Inferior parietal cortex (tissue), 1 donor: Measurements from ENCODE around the gene IL15RA.
"Not testable (repeated sequence)": the region's sequence is repeated elsewhere in the genome, so short reads cannot be mapped to it uniquely, and the experiment has no call there.

Experiments
- DNase-seq: peaks from one replicate; pipeline ENCODE4 v3.0.0-alpha.2; 2016; ENCODE audit errors: extremely low spot score

The IL15RA gene

DNA sequence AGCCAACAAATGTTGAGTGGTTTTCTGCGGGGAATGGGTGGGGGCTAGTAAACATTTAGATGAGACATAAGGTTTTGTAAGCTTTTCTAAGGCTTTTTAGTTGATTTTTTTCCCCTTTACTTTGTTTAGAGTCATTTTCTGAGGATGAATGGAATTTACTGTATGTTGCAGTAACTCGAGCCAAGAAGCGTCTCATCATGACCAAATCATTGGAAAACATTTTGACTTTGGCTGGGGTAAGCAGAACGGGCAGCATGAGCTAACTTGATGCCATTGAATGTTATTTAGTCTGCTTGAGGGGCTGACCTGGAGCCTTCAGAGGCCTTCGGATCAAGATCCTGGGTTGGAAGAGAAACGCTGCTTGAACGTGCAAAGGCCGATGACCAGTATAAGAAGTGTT is 50.0 kb downstream of the IL15RA start:
- no peak for DNase-seq

DNA sequence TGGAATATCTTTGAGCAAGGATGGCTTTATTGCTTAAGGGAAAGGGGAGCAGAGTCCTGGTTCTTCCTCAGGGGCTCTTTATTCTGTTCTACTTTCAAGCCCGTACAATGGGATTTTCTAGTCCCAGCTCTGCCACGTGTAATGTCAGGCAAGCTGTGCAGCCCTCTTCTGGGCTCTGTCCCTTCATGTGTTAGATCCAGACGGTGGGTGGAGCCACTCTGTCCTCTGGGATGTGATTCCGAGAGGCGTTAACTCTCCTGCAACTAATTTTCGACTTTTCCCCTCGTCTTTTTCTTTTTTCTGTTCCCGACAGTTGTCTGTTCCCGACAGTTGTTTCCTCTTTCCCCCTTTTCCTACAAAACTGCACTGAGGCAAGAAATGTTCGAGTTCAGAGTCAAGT is 52.5 kb downstream of the IL15RA start:
- DNase-seq, result no peak

DNA sequence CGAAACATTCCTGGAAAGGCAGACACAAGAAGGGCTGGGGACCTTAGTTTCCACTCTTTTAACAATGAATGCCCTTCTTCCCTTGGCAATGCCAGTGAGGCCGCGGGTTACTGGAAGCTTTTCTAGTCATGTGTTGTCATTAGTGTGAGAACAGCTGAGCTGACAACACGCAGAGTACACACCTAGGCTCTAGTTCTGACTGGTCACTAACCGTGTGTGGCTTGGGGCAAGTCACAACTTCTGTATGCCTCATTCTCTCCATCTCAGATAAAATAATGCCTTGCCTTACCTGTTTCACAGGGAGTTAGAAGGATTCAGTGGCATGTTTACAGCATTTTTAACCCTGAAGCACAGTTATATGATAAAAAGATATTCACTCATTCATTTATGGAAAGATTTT is 55.6 kb downstream of the IL15RA start:
- DNase-seq, result no peak

DNA sequence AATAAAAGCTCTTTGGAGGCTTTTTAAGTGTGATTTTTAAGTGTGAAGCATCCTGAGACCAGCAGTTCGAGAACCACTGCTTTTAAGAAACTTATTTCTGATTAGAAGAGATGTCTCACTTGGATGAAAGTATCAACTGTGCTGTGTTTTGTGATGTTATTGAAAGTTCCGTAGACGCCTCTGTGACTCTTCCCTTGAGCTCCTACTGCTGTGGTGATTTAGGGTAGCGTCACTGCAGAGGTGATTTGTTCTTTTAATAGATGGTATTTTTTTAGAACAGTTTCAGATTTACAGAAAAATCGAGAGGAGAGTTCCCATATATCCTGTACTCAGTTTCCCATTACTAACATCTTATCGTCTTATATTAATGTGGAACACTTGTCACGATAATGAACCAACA is 57.8 kb downstream of the IL15RA start:
- DNase-seq, result no peak

DNA sequence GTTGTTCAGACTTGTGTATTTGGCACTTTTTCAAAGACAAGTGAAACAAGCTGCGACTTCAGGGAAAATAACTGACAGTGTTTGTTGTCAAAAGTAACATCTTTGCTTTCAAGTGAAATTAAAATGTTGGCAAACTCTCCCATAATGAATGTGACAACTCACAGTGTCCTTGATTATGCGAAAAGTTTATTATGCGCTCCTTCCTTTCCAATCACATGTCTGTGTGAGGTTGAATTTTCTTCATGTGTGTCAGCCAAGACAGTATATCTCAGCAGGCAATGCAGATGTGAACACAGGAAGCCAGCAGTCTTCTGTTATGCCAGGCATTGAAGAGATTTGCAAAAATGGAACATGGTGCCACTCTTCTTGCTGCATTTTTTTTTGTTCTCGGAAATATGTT is 58.6 kb downstream of the IL15RA start:
- no peak for DNase-seq

DNA sequence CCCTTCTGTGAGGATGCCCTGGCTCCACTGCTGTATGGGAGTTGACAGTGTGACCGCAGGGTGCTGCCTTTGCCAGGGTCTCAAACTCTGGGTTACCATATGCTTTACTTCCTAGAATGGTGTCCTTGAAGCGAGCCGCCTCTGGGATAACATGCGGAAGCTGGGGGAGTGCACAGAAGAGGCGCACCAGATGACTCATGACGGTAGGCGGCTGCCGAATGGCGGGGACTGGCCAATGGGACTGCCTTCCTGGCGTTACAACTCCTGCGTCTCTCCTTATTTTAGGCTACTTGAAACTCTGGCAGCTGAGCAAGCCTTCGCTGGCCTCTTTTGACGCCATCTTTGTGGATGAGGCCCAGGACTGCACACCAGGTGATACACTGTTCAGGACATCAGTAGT is 60.0 kb downstream of the IL15RA start:
- DNase-seq, result no peak

DNA sequence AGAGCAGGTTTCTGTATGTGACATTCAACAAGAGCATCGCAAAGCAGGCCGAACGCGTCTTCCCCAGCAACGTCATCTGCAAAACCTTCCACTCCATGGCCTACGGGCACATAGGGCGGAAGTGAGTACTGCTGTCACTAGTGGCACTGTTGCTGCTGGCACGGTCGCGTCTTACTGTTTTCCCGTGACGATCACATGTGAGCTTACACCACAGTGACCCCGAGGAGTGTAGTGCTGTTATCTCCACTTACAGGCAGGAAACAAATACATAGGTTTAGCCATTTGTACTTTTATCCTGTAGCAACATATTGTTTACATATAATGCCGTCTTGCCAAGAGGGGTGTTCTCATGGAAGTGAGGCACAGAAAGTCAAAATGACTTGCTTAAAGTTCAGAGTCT is 61.9 kb downstream of the IL15RA start:
- DNase-seq, result no peak

DNA sequence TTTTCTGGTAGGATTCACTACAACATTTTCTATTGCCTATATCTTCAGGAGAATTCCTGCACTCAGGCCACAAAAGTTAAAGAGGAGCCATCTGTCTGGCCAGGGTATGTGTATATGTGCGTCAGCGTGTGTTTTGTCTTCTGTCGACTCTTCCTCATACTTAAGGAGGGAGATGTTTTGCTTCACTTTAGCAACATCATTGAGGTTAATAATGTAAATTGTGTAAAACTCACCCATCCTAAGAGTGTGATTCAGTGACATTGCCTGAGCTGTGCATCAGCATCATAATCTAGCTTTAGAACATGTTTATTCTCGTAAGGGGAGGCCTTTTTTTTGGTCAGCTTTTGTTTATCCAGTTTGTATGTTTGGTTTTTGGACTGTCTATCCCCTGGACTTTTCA is 63.6 kb downstream of the IL15RA start:
- no peak for DNase-seq

DNA sequence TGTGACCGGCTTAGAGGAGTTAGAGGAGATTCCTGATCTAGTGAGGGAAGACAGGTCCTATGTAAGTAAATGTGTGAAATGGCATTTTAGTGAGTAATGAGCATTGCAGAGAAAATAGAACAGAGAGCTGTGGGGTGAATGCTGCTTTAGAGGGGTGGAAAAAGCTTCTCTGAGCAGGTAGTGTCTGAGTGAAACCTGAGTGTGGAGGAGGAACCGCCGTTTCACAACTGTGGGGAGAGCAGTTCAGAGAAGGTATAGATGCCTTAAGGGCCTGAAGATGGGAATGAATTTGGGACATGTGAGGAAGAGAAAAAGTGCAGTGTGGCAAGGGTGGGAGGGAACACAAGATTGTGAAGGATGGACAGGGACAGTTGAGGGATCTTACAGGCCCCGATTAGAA is 65.7 kb downstream of the IL15RA start:
- no peak for DNase-seq

DNA sequence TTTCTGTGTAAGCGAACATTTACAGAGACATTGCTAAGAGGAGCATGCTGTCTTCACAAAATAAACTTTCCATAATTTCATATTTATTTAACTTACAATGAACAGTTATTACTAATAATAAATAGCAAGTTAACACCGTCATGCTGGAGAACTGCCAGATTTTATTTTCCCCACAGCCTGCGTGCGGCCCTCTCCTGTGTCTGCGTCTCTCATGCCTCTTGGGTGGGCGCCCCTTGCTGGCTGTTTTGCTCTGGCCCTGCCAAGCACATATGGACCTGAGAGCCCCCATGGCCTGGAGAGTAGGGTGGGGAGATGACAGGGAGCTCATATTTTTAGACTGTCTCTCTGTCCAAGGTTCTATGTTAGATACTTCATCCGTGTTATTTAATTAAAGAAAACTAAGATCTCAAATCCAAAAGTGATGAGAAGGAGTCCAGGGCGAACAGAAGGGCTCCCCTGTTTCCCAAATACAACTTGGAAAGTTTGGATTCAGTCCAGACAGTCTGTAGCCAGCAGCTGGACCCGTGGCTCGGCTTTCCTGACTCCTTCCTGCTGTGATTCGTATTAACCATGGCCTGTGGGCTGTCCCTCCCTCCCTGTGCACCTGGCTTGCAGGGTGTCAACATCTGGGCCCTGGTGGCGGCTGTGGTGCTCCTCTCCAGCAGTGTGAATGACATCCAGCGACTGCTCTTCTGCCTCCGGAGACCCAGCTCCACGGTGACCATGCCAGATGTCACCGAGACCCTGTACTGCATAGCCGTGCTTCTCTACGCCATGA is 66.8 kb downstream of the IL15RA start:
- no peak for DNase-seq

DNA sequence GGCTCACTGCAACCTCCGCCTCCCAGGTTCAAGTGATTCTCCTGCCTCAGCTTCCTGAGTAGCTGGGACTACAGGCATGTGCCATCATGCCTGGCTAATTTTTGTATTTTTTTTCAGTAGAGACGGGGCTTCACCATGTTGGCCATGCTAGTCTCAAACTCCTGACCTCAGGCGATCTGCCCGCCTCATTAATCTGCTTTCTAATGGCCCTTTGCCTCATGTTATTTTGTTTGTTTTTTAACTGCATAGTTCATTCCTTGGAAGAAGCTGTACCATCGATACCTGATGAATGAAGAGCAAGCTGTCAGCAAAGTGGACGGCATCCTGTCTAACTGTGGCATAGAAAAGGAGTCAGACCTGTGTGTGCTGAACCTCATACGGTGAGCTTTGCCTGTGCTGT is 68.7 kb downstream of the IL15RA start:
- not testable (repeated sequence) for DNase-seq

DNA sequence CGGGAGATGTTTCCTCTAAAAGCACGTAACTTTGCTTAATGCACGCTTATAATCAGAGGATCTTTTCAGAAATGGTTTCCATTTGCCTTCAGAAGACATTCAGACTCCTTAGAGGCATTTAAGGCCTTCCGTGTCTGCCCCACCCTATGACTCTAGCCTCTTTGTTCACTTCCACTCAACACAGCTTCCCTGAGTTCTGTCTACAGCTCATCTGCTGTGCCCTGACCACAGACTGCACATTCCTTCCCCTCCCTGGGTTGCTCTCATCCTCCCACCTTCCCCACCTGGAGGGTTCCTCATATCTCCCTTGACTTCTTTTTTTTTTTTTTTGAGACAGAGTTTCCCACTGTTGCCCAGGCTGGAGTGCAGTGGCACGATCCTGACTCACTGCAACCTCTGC is 70.7 kb downstream of the IL15RA start:
- DNase-seq, result no peak

DNA sequence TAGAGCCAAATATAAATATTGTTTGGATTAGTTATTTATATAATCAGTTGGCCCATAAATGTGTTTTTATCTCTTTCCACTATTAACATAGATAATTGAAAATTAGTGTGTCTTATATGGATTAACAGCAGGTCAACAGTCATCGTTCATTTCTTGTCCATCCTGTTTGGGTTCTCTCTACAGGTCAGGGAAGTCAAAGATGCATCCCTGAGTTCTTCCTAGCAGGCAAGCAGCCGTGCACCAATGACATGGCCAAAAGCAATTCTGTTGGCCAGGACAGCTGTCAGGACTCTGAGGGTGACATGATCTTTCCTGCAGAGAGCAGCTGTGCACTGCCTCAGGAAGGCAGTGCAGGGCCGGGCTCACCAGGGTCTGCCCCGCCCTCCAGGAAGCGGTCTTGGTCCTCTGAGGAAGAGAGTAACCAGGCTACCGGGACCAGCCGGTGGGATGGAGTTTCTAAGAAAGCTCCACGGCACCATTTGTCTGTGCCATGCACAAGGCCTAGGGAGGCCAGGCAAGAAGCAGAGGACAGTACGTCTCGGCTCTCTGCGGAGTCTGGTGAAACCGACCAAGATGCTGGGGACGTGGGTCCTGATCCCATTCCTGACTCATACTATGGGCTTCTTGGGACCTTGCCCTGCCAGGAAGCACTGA is 71.4 kb downstream of the IL15RA start:
- no peak for DNase-seq

DNA sequence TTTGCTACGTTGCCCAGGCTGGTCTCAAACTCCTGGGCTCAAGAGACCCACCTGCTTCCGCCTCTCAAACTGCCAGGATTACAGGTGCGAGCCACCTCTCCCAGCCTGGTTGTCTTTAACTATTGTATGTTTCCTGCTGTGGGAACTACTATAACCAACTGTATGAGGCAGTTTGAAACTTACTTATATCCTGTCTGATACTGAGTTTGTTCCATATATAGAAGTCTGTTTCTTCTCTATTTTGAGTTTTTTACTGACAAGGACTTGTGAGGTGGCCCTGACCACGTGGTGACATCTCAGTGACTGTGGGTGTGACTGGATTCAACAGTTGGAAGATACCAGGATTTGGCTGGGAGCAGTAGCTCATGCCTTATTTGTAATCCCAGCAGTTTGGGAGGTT is 73.1 kb downstream of the IL15RA start:
- no peak for DNase-seq

DNA sequence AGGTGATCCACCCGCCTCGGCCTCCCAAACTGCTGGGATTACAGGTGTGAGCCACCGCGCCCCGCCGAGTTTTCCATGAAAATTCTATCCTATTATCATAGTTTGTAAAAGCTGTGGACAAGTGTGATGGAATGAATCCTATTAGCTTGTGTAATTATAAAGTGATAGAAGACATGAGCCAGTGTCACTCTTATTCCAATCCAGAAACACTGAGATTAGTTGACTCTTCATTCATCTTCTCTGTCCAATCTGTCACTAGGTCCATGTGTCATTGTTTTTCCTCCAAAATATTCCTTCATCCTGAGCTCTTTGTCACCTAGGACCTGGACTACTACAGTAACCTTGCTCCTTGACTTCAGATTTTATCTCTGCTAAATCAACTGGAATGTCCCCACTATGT is 73.8 kb downstream of the IL15RA start:
- no peak for DNase-seq

DNA sequence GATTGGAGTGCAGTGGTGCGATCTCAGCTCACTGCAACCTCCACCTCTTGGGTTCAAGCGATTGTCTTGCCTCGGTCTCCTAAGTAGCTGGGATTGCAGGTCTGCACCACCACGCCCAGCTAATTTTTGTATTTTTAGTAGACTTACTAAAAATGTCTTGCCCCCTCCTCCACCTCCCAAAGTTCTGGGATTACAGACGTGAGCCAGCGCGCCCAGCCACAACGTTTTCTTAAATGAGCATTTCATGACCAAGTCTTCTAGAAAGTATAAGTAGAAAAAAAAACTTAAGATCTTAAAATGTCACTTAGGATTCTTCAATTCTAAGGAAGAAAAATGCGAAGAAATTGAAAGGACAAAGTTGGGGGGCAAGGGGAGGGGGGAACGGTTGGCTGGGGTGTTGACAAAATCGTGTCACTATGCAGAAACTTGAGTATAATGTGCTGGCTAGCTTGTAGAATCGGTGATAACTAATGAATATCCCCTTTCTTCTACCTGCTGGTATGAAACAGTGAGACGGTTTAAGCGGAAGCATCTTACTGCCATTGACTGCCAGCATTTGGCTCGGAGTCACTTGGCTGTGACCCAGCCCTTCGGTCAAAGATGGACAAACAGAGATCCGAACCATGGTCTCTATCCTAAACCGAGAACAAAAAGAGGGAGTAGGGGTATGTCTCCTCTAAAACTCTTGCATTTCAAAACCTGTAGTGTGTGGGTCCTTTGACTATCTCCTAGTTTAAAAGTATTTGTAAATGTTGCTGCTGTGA is 74.7 kb downstream of the IL15RA start:
- no peak for DNase-seq
